Measurements from ENCODE around the gene C1orf21. TPM values are rescaled to one million over a fixed set of nuclear protein-coding genes. Genes with fewer than 3 reads are reported as not detected.

C1orf21 gene
- total and polyA plus RNA-seq, 12 donors: 20.6 to 76.7 (median 67.5) TPM

DNA sequence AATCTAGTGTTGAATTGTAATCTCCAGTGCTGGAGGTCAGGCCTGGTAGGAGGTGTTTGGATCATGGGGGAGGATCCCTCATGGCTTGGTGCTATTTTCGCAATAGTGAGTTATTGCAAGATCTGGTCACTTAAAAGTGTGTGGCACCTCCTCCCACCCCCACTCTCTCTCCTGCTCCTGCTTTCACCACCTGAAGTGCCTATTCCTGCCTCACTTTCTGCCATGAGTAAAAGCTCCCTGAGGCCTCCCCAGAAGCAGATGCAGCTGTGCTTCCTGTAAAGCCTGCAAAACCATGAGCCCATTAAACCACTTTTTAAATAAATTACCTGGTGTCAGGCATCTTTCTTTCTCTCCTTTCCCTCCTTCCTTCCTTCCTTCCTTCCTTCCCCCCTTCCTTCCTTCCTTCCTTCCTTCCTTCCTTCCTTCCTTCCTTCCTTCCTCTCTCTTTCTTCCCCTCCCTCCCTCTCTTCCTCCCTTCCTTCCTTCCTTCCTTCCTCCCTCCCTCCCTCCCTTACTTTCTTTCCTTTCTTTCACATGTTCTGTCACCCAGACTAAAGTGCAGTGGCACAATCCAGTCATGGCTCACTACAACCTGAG lies 172.4 kb downstream of the C1orf21 start:
- no peak for ATAC-seq
- intact Hi-C loops (cut with DNase I): loop anchor here in 1 of 10 donors (5.0 kb wide), 1 partner anchor 172 kb away; the partner anchor contains the start of gene C1orf21
- H3K4me1 ChIP-seq: peaks cover 15 to 73% (median 57%) of the 10 kb centered on the region in 9 donors

DNA sequence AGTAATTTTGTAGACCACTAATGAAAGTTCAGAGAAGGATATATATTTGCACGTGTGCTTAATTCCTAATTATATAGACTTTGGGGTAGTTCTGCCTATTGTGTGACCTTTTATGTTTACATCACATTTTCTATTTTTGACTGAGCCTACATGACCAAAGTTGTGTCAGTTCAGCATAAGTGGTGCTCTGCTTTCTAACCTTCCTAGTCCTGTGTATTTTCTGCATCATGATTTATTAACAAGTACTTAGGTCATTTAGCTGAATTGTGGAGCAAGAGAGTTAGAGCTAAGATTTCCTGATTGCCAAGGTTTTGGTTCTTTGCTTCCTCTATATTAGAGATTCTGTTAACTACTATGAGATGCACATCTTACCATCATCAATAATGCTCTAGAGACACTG lies 176.0 kb downstream of the C1orf21 start:
- intact Hi-C loops (cut with DNase I): loop anchor here in 9 of 10 donors (1.0 to 10.0 kb wide), 17 partner anchors 71 to 488 kb away; partner anchors contain the start of gene C1orf21 (in 5 of the 9)
- Histone ChIP-seq H3K9me3 (no peaks in the 10 kb centered on the region), H3K27ac (peak overlapping the region; percentile 30 to 74 (median 50)), H3K4me3 (no peak overlapping the region), H3K4me1 (peaks cover 8 to 40% (median 35%) of the 10 kb centered on the region in 9 donors), H3K27me3 (no peaks in the 10 kb centered on the region), H3K36me3 (peaks cover 0 to 11% (median 0%) of the 10 kb centered on the region in 9 donors)
- ATAC-seq: peak in 4 of 8 donors; percentile 8 to 50 (median 46)
- DNase-seq: no peak
- TF ChIP-seq, protein P1, sequence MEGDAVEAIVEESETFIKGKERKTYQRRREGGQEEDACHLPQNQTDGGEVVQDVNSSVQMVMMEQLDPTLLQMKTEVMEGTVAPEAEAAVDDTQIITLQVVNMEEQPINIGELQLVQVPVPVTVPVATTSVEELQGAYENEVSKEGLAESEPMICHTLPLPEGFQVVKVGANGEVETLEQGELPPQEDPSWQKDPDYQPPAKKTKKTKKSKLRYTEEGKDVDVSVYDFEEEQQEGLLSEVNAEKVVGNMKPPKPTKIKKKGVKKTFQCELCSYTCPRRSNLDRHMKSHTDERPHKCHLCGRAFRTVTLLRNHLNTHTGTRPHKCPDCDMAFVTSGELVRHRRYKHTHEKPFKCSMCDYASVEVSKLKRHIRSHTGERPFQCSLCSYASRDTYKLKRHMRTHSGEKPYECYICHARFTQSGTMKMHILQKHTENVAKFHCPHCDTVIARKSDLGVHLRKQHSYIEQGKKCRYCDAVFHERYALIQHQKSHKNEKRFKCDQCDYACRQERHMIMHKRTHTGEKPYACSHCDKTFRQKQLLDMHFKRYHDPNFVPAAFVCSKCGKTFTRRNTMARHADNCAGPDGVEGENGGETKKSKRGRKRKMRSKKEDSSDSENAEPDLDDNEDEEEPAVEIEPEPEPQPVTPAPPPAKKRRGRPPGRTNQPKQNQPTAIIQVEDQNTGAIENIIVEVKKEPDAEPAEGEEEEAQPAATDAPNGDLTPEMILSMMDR (IDR thresholded peaks at IDR 0.05): no peak
- 30 to 51% methylated on average over 1 of the region's 1 CpG for WGBS, 2 donors

More for the DNA sequence above, 172.4 kb downstream of the C1orf21 start:
- H3K27me3 ChIP-seq: no peaks in the 10 kb centered on the region
- no peaks in the 10 kb centered on the region for H3K36me3 ChIP-seq
- no peak overlapping the region for H3K4me3 ChIP-seq
- peak overlapping the region in 3 of 10 donors; percentile 4 to 82 (median 16) for H3K27ac ChIP-seq
- no peak for DNase-seq
- TF ChIP-seq, protein P1 (IDR thresholded peaks at IDR 0.05): no peak
- H3K9me3 ChIP-seq: no peaks in the 10 kb centered on the region
- 94 to 100% methylated on average over 1 of the region's 1 CpG for WGBS, 2 donors

DNA sequence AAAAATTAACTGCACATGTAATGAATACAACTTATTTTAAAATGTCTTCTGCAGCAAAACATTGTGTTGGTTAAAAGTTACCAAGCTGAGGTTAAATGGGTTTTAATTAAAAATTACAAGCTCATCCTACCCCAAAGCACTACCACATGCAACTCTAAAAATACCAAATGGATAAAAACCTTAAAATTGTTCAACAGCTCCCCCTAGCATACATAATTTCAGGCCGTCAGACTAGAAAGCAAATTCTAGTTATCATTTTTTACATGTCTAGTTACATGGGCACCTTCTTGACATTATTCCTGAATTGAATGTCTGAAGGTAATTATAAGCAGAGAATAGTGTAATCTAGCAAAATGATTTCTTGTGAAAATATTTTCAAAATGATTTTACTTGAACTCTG lies 176.5 kb downstream of the C1orf21 start:
- peaks cover 0 to 11% (median 0%) of the 10 kb centered on the region in 9 donors for H3K36me3 ChIP-seq
- no peak overlapping the region for H3K4me3 ChIP-seq
- no peaks in the 10 kb centered on the region for H3K27me3 ChIP-seq
- peak in 5 of 8 donors; percentile 56 to 66 (median 59) for ATAC-seq
- peaks cover 8 to 38% (median 31%) of the 10 kb centered on the region in 9 donors for H3K4me1 ChIP-seq
- TF ChIP-seq, protein P1 (IDR thresholded peaks at IDR 0.05): peak; percentile 23 to 78 (median 68)
- WGBS, 2 donors: 15% methylated on average over 1 of the region's 1 CpG
- H3K9me3 ChIP-seq: no peaks in the 10 kb centered on the region
- H3K27ac ChIP-seq: peak overlapping the region in 6 of 10 donors; percentile 37 to 74 (median 56)
- intact Hi-C loops (cut with DNase I): loop anchor here in 9 of 10 donors (1.0 to 10.0 kb wide), 17 partner anchors 71 to 489 kb away; partner anchors contain the start of gene C1orf21 (in 5 of the 9)
- DNase-seq: no peak

DNA sequence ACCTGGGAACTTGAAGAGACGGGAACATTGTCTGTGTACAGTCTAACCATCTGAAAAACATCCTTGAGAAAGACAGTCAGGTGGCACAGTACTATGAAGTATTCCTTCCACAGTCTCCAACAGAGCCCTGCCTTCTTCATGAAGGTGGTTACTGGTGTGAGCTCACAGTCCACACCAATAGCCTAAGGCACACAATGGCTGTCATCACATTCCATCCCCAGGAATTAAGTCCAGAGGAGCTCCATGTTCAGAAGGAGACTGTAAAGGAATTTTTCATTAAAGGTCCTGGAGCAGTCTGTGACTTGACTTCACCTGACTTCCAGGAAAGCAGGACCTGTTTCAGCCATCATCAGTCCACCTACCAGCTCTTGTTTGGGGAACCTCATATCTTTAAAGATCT lies 180.2 kb downstream of the C1orf21 start:
- no peak for ATAC-seq
- WGBS, 2 donors: 95 to 100% methylated on average over 1 of the region's 1 CpG

More for the DNA sequence above, 180.2 kb downstream of the C1orf21 start:
- Histone ChIP-seq H3K27ac (no peak overlapping the region), H3K4me3 (no peak overlapping the region), H3K36me3 (peaks cover 0 to 11% (median 0%) of the 10 kb centered on the region in 9 donors), H3K9me3 (no peaks in the 10 kb centered on the region), H3K4me1 (peaks cover 8 to 30% (median 17%) of the 10 kb centered on the region in 9 donors), H3K27me3 (no peaks in the 10 kb centered on the region)
- intact Hi-C loops (cut with DNase I): loop anchor here in 9 of 10 donors (5.0 to 10.0 kb wide), 9 partner anchors 95 to 492 kb away; partner anchors contain the start of gene C1orf21 (in 2 of the 9)
- DNase-seq: no peak
- TF ChIP-seq, protein P1 (IDR thresholded peaks at IDR 0.05): no peak

Data from heart right ventricle (tissue), 16 donors.